Measurements from ENCODE around the gene CNNM1.

DNA sequence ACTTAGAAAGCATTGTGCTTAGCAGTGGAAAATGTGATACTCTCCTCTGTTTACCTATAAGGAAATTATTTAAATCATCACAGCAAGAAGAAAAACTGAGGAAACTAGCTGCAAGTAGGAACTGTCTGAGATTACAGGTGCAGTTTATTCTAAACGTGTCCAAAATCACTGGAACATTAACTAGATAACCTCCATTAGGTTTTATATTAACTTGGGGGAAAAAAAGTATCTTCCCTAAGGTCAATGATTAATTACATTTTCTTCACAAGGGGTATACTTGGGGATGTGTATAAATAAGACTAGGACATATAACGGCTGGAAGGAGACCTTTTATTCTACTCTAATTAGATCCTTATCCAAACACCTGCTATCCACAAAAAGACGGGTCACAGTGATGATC is 97.5 kb downstream of the CNNM1 start:
- TF ChIP-seq POLR2A (IDR thresholded peaks at IDR 0.05; ENCODE audit: borderline replicate concordance, extremely low read depth, insufficient read depth, insufficient read length): no peak
- TF ChIP-seq, protein P1, sequence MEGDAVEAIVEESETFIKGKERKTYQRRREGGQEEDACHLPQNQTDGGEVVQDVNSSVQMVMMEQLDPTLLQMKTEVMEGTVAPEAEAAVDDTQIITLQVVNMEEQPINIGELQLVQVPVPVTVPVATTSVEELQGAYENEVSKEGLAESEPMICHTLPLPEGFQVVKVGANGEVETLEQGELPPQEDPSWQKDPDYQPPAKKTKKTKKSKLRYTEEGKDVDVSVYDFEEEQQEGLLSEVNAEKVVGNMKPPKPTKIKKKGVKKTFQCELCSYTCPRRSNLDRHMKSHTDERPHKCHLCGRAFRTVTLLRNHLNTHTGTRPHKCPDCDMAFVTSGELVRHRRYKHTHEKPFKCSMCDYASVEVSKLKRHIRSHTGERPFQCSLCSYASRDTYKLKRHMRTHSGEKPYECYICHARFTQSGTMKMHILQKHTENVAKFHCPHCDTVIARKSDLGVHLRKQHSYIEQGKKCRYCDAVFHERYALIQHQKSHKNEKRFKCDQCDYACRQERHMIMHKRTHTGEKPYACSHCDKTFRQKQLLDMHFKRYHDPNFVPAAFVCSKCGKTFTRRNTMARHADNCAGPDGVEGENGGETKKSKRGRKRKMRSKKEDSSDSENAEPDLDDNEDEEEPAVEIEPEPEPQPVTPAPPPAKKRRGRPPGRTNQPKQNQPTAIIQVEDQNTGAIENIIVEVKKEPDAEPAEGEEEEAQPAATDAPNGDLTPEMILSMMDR (IDR thresholded peaks at IDR 0.05 in 2 of 3, conservative IDR thresholded peaks at IDR 0.05 in 1 of 3; ENCODE audit: borderline replicate concordance in 1 of 3, insufficient read depth in 1 of 3, low read depth in 2 of 3, low read length in 2 of 3): no peak
